ENCODE results near the gene CREB5. TPM values are rescaled to one million over a fixed set of nuclear protein-coding genes. Genes with fewer than 3 reads are reported as not detected.

CREB5 gene
- total RNA-seq, 1 experiment from 2014 or later = 19.2 TPM

- Mint-ChIP-seq H3K27me3 (ENCODE audit: unreplicated experiment) (no peaks in the 10 kb centered on the region), H3K27ac (ENCODE audit: unreplicated experiment) (no peak overlapping the region), H3K4me3 (ENCODE audit: low read depth, unreplicated experiment) (no peak overlapping the region), H3K4me1 (ENCODE audit: low read depth, unreplicated experiment) (peaks cover 38% of the 10 kb centered on the region), H3K9me3 (ENCODE audit: low read depth, unreplicated experiment) (no peaks in the 10 kb centered on the region), H3K36me3 (ENCODE audit: insufficient read depth, unreplicated experiment) (no peaks in the 10 kb centered on the region)
- CTCF ChIA-PET = interaction anchor here (1.1 to 1.8 kb wide), 2 partner anchors 10 to 328 kb away, joined by 3 to 9 read pairs; no protein-coding TSS in a partner anchor
- no peak for TF ChIP-seq CTCF (IDR thresholded peaks at IDR 0.05; ENCODE audit: unreplicated experiment)
- no TSS peak for BruUV-seq (replicated peaks)
- DNase-seq = no peak
- intact Hi-C loops (cut with micrococcal nuclease; ENCODE audit: unreplicated experiment) = loop anchor here (5.0 kb wide), 1 partner anchor 224 kb away; no protein-coding TSS in a partner anchor
Measured at GRCh38 chr7:28627896-28628295, 215.6 kb downstream of the CREB5 start.

GRCh38 chr7:28629216-28629842, 217.0 kb downstream of the CREB5 start:
- H3K27me3 Mint-ChIP-seq (ENCODE audit: unreplicated experiment) = no peaks in the 10 kb centered on the region

GRCh38 chr7:28630350-28630749, 218.0 kb downstream of the CREB5 start:
- H3K27me3 Mint-ChIP-seq (ENCODE audit: unreplicated experiment) = no peaks in the 10 kb centered on the region
- CTCF ChIA-PET = no interaction called here
- no peak for TF ChIP-seq CTCF (IDR thresholded peaks at IDR 0.05; ENCODE audit: unreplicated experiment)
- no peaks in the 10 kb centered on the region for H3K9me3 Mint-ChIP-seq (ENCODE audit: low read depth, unreplicated experiment)
- H3K4me1 Mint-ChIP-seq (ENCODE audit: low read depth, unreplicated experiment) = peaks cover 14% of the 10 kb centered on the region
- H3K36me3 Mint-ChIP-seq (ENCODE audit: insufficient read depth, unreplicated experiment) = no peaks in the 10 kb centered on the region
- DNase-seq = no peak
- intact Hi-C loops (cut with micrococcal nuclease; ENCODE audit: unreplicated experiment) = no loop called here
- no TSS peak for BruUV-seq (replicated peaks)
- no peak overlapping the region for H3K27ac Mint-ChIP-seq (ENCODE audit: unreplicated experiment)
- H3K4me3 Mint-ChIP-seq (ENCODE audit: low read depth, unreplicated experiment) = no peak overlapping the region

More at GRCh38 chr7:28629216-28629842, 217.0 kb downstream of the CREB5 start:
- no peak for DNase-seq
- no peak overlapping the region for H3K27ac Mint-ChIP-seq (ENCODE audit: unreplicated experiment)
- CTCF ChIA-PET = no interaction called here
- no peaks in the 10 kb centered on the region for H3K9me3 Mint-ChIP-seq (ENCODE audit: low read depth, unreplicated experiment)
- no TSS peak for BruUV-seq (replicated peaks)
- no peaks in the 10 kb centered on the region for H3K36me3 Mint-ChIP-seq (ENCODE audit: insufficient read depth, unreplicated experiment)
- no peak overlapping the region for H3K4me3 Mint-ChIP-seq (ENCODE audit: low read depth, unreplicated experiment)
- TF ChIP-seq CTCF (IDR thresholded peaks at IDR 0.05; ENCODE audit: unreplicated experiment) = no peak
- peaks cover 24% of the 10 kb centered on the region for H3K4me1 Mint-ChIP-seq (ENCODE audit: low read depth, unreplicated experiment)
- intact Hi-C loops (cut with micrococcal nuclease; ENCODE audit: unreplicated experiment) = loop anchor here (5.0 kb wide), 1 partner anchor 223 kb away; no protein-coding TSS in a partner anchor

GRCh38 chr7:28631995-28632394, 219.7 kb downstream of the CREB5 start:
- BruUV-seq (replicated peaks) = no TSS peak
- Mint-ChIP-seq H3K27me3 (ENCODE audit: unreplicated experiment) (no peaks in the 10 kb centered on the region), H3K27ac (ENCODE audit: unreplicated experiment) (no peak overlapping the region), H3K36me3 (ENCODE audit: insufficient read depth, unreplicated experiment) (no peaks in the 10 kb centered on the region), H3K4me3 (ENCODE audit: low read depth, unreplicated experiment) (no peak overlapping the region), H3K9me3 (ENCODE audit: low read depth, unreplicated experiment) (no peaks in the 10 kb centered on the region), H3K4me1 (ENCODE audit: low read depth, unreplicated experiment) (peaks cover 12% of the 10 kb centered on the region)
- TF ChIP-seq CTCF (IDR thresholded peaks at IDR 0.05; ENCODE audit: unreplicated experiment) = no peak
- DNase-seq = no peak
- CTCF ChIA-PET = no interaction called here
- intact Hi-C loops (cut with micrococcal nuclease; ENCODE audit: unreplicated experiment) = no loop called here

Measured in Calu3 (cell line).